Effector memory CD4-positive, alpha-beta T cell (primary cell): Measurements from ENCODE around the gene ACOXL.

Experiments used
- DNase-seq, 3 donors: peaks; one replicate each; pipeline ENCODE4 v3.0.0-alpha.2; 2020
- H3K27ac ChIP-seq: 2 replicates; pipeline ENCODE4 v1.7.0; 2013; ENCODE audit warnings: mild to moderate bottlenecking, low read length, moderate library complexity; ENCODE audit not compliant: insufficient read depth, poor library complexity, severe bottlenecking
- H3K27me3 ChIP-seq: replicated peaks from 2 replicates; pipeline ENCODE4 v1.7.0; 2013; ENCODE audit warnings: mild to moderate bottlenecking, low read length; ENCODE audit not compliant: insufficient read depth, control insufficient read depth, poor library complexity, severe bottlenecking
- H3K36me3 ChIP-seq: 2 replicates; pipeline ENCODE4 v1.7.0; 2013; ENCODE audit warnings: mild to moderate bottlenecking, low read length, moderate library complexity; ENCODE audit not compliant: control insufficient read depth, insufficient read depth
- H3K4me1 ChIP-seq: 2 replicates; pipeline ENCODE4 v1.7.0; 2013; ENCODE audit warnings: low read length, mild to moderate bottlenecking; ENCODE audit not compliant: control insufficient read depth, insufficient read depth, poor library complexity, severe bottlenecking
- H3K4me3 ChIP-seq: 2 replicates; pipeline ENCODE4 v1.7.0; 2013; ENCODE audit warnings: low read length, low read depth, mild to moderate bottlenecking; ENCODE audit not compliant: insufficient read depth, poor library complexity, severe bottlenecking
- H3K9me3 ChIP-seq: 2 replicates; pipeline ENCODE4 v1.7.0; 2013; ENCODE audit warnings: mild to moderate bottlenecking, low read length, moderate library complexity; ENCODE audit not compliant: control insufficient read depth

The ACOXL gene

GRCh38 chr2:110904116-110904778 is 171.9 kb downstream of the ACOXL start:
- Histone ChIP-seq H3K36me3 (no peaks in the 10 kb centered on the region), H3K27me3 (no peaks in the 10 kb centered on the region), H3K27ac (no peak overlapping the region), H3K9me3 (no peaks in the 10 kb centered on the region), H3K4me1 (no peaks in the 10 kb centered on the region), H3K4me3 (no peak overlapping the region)
- DNase-seq = no peak

- H3K27me3 ChIP-seq = no peaks in the 10 kb centered on the region
- no peaks in the 10 kb centered on the region for H3K9me3 ChIP-seq
- H3K4me3 ChIP-seq = no peak overlapping the region
- no peaks in the 10 kb centered on the region for H3K4me1 ChIP-seq
- no peak for DNase-seq
- H3K36me3 ChIP-seq = no peaks in the 10 kb centered on the region
- no peak overlapping the region for H3K27ac ChIP-seq
Observed at GRCh38 chr2:110904779-110905148, 172.4 kb downstream of the ACOXL start.

- no peaks in the 10 kb centered on the region for H3K27me3 ChIP-seq
- no peaks in the 10 kb centered on the region for H3K4me1 ChIP-seq
- no peak overlapping the region for H3K4me3 ChIP-seq
- H3K9me3 ChIP-seq = no peaks in the 10 kb centered on the region
- H3K27ac ChIP-seq = no peak overlapping the region
- no peaks in the 10 kb centered on the region for H3K36me3 ChIP-seq
- DNase-seq = no peak
Observed at GRCh38 chr2:110905217-110905616, 172.8 kb downstream of the ACOXL start.

- no peak for DNase-seq
- Histone ChIP-seq H3K4me1 (no peaks in the 10 kb centered on the region), H3K27ac (no peak overlapping the region), H3K4me3 (no peak overlapping the region), H3K27me3 (no peaks in the 10 kb centered on the region), H3K9me3 (no peaks in the 10 kb centered on the region), H3K36me3 (no peaks in the 10 kb centered on the region)
Observed at GRCh38 chr2:110906613-110907298, 174.4 kb downstream of the ACOXL start.

- Histone ChIP-seq H3K27me3 (no peaks in the 10 kb centered on the region), H3K4me1 (no peaks in the 10 kb centered on the region), H3K36me3 (no peaks in the 10 kb centered on the region), H3K4me3 (no peak overlapping the region), H3K27ac (no peak overlapping the region), H3K9me3 (no peaks in the 10 kb centered on the region)
- no peak for DNase-seq
Observed at GRCh38 chr2:110909501-110909900, 177.1 kb downstream of the ACOXL start.

- Histone ChIP-seq H3K27me3 (no peaks in the 10 kb centered on the region), H3K4me1 (no peaks in the 10 kb centered on the region), H3K27ac (no peak overlapping the region), H3K9me3 (no peaks in the 10 kb centered on the region), H3K36me3 (no peaks in the 10 kb centered on the region), H3K4me3 (no peak overlapping the region)
- DNase-seq = no peak
Observed at GRCh38 chr2:110910423-110910822, 178.1 kb downstream of the ACOXL start.

- H3K27me3 ChIP-seq = no peaks in the 10 kb centered on the region
- no peaks in the 10 kb centered on the region for H3K36me3 ChIP-seq
- no peak overlapping the region for H3K27ac ChIP-seq
- no peaks in the 10 kb centered on the region for H3K9me3 ChIP-seq
- no peak overlapping the region for H3K4me3 ChIP-seq
- DNase-seq = no peak
- no peaks in the 10 kb centered on the region for H3K4me1 ChIP-seq
Observed at GRCh38 chr2:110919738-110920137, 187.4 kb downstream of the ACOXL start.

- Histone ChIP-seq H3K4me1 (no peaks in the 10 kb centered on the region), H3K36me3 (no peaks in the 10 kb centered on the region), H3K9me3 (no peaks in the 10 kb centered on the region), H3K4me3 (no peak overlapping the region), H3K27me3 (no peaks in the 10 kb centered on the region), H3K27ac (no peak overlapping the region)
- no peak for DNase-seq
Observed at GRCh38 chr2:110925479-110925878, 193.1 kb downstream of the ACOXL start.

- Histone ChIP-seq H3K27me3 (no peaks in the 10 kb centered on the region), H3K9me3 (no peaks in the 10 kb centered on the region), H3K4me3 (no peak overlapping the region), H3K36me3 (no peaks in the 10 kb centered on the region), H3K4me1 (no peaks in the 10 kb centered on the region), H3K27ac (no peak overlapping the region)
- no peak for DNase-seq
Observed at GRCh38 chr2:110927526-110927925, 195.2 kb downstream of the ACOXL start.

- no peak overlapping the region for H3K27ac ChIP-seq
- H3K27me3 ChIP-seq = no peaks in the 10 kb centered on the region
- no peak overlapping the region for H3K4me3 ChIP-seq
- H3K4me1 ChIP-seq = no peaks in the 10 kb centered on the region
- no peak for DNase-seq
- H3K36me3 ChIP-seq = no peaks in the 10 kb centered on the region
- H3K9me3 ChIP-seq = no peaks in the 10 kb centered on the region
Observed at GRCh38 chr2:110929528-110929927, 197.2 kb downstream of the ACOXL start.
